GM19025 (cell line): Measurements from ENCODE around the gene RASSF3.

Experiments
- ATAC-seq: cut with Tn5 transposase; IDR thresholded peaks from one replicate; pipeline ENCODE4 v1.9.1; 2021; ENCODE audit warnings: mild to moderate bottlenecking, low read depth, moderate library complexity; ENCODE audit not compliant: unreplicated experiment

Gene RASSF3

DNA sequence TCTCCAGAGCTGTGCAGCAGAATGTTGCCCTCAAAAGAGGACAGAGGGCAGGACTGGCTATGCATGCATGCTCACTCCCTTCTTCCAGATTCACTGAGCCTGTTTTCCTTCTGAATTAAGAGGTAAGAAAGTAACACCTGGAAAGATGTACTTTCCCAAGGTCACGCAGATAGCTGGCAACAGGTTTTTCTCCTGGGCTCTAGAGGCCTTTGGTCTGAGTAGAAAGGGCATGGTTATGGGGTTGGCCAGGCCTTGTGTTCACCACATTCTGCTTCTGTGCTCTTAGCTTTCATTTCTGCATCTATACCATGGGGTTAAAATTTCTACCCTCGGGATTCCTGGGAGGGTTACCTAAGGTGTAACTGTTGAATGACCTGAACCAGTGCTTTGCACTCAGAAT is 57.5 kb downstream of the RASSF3 start:
- no peak for ATAC-seq

DNA sequence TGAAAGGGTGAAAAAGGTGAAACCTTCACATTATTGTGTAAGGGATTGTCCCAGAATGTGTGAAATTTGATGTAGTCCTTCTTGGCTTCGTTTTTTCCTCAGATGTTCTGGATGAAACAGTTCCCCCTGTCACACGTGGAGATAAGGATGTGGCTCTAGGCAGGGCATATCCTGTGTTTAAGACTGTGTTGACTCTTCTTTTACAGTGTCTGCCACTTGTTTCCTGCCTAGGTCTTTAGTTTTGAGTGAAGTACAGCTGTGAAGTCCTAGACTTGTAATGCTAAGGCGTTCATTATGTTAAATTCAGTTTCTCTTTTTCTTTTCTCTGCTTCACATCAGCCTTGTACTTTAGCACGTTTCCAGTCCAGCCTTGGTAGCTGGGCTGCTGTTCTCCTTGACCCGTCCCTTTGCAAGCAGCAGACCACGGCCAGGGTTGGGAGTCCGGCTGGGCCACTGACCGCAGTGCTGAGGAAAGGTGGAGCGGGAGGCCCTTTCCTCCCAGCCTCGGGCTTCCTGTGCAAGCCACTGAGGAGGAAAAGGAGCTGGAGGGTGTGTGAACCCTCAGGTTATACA is 59.1 kb downstream of the RASSF3 start:
- ATAC-seq = peak; percentile 76

DNA sequence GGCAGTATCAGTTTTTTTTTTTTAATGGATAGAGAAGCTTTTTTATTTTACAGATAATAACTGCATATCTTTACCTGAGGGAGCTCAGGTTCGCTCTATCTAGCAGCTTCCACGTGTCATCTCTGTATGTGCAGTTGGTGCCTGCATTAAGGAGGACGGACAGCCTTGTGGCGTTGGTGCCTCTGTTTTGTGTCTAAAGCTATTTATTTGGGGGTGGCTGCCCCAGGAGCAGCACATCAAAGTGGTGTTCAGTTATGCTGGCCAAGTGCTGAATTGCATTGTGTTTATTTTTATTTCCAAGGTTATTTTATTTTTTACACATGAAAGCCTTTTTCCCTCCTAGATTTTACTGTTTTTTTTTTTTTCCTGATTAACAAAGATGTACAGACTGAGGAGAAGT is 59.7 kb downstream of the RASSF3 start:
- no peak for ATAC-seq

DNA sequence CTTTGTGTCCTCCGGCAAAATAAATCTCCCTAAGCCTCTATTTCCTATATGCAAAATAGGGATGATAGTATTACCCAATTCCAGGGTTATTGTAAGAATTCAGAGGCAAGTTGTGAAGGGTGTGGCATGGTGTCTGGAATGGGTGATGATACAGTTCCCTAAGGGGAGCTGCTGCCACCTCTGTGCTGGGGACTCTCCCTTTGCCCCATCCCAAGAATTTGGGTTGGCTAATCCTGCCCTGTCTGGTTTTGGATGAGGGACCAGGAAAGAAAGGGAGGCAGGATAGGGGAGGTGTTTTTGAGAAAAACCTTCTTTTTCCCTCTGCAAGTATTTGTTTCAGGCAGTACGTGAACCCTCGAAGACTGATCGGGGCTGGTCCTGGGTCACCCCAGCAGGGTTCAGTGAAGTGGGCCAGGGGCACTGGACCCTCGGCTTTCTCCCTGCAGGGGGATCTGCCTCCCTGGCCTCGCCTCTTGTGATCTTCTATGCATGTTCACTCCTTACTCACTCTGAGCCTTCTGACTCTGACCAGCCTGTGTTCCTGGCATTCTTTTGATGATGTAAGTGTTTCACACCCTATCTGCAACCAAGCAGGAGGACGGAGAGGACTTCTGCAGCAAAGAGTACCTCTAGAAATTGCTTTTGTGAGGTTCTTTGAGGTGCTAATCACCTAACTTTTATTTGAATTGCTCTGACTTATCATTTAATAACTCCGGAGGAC is 60.8 kb downstream of the RASSF3 start:
- ATAC-seq = no peak

DNA sequence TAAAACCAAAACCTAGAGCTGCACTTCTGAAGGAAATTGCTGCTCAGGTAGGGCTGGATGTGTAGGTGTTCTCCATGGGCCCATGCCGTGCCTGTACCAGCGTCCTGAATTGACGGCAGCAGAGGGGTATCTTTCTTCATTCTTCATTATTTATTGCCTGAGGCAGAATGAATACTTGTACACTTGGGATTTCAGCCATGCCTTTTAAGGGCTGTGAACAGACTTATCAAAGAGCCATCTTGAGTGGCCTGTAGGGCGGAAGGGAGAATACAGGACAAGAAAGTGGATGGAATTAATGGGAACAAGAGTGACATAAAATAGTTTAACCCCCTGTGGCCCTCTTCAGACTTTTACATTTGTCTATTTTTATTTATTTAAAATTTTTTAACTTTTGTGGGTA is 61.4 kb downstream of the RASSF3 start:
- no peak for ATAC-seq

DNA sequence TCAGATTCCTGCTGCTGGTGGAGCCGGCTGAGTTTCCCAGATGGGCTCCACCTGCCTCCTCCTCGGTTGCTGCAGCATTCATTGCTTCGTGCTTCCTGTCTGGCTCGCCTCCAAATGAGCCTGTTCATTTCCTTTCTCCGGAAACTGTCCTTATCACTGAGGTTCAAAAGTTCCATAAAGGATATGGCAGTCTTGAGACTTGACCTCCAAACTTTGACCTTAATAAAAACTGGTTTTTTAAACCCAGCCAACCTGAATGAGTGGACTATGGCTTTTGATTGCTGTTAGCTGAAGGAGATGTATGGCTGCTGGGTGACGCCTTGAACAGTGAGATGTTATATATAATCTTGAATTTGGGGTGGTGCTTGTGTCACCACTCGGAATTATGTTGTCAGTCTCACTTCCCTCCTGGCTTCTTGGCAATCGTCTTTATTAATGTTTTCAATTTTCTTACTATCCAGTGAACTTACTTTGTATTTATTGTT is 62.7 kb downstream of the RASSF3 start:
- ATAC-seq = no peak

DNA sequence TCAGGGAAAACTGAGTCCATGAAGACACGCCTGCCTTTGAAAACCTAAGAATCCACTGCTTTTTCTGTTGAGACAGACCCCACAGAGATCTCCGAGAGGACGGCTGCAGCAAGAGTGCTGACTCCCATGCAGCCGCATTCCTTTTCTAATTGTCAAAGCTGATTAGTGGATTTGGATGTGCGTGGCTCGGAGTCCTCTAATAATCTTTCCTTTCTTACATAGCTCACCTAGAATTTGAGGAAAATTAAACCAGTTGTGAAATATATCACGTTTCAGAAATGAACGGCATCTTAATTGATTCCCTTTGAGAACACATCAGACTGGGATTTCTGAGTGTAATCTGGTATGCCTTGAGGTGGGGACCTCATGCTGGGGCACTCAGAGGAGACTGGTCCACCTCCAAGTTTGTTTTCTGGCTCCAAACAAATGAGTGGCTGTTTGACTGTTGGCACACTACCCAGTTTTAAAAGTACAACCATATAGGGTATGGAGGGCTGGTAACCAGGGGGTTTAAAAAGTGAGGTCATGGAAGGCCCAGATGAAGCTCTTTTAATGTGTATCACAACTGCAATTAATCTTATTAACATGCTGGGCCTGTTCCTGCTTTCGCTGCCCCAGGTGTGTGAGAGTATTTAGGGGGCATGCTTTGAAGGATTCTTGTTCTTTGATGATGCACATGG is 63.3 kb downstream of the RASSF3 start:
- no peak for ATAC-seq

DNA sequence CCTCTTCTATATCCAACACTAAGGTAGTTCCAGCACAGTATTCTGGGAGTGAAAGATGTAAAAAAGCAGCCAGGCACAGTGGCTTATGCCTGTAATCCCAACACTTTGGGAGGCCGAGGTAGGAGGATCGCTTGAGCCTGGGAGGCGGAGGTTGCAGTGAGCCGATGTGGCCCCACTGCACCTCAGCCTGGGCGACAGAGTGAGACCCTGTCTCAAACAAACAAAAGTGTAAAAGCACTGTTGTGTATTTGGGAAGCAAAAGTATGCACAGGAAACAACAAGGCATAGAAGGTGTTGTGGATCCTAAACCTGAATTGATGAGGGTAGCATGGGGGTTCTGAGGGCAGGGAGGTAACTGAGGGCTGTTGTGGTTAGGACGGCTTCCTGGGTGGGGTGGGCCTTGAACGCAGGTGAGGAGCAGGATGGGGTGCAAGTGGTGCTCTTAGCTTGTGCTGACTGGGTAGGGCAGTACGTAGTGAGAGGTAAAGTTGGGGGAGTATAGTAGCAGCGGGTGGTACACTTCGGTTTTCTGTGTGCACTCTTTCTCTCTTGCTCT is 64.2 kb downstream of the RASSF3 start:
- no peak for ATAC-seq

DNA sequence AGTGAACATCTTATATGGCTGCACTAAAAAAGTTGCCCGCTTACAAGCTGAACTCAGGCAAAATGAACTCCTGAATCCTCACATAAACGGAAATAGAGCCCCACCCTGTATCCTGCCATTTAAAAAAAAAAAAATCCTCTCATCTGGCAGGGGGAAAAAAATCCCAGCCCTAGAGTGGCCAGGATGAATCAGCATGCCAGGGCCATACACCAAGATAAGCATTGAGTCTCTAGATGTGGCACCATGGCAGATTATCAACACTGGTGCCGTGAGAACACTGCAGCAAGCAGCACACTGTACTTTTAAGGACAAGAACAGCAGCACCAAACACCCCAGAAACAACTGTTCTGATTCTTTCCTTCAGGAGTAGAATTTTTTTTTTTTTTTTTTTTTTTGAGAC is 65.5 kb downstream of the RASSF3 start:
- no peak for ATAC-seq

DNA sequence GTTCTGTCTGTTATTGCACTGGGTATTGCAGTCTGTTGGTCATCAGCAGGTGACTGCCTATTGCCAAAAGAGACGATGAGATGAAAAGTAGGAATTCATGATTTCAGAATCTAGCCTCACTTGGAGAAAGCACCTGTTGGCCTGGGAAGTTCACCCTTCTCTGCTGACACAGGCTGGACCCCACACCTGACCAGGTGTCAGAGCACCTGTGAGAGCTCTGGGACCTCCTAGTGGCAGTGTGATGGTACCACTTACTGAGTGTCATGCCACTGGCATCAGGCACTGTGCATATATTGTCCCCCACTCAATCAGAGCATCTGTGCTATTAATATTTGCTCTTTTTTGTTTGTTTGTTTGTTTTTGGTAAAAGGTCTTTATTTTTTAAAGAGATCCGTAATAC is 68.0 kb downstream of the RASSF3 start:
- ATAC-seq = no peak

DNA sequence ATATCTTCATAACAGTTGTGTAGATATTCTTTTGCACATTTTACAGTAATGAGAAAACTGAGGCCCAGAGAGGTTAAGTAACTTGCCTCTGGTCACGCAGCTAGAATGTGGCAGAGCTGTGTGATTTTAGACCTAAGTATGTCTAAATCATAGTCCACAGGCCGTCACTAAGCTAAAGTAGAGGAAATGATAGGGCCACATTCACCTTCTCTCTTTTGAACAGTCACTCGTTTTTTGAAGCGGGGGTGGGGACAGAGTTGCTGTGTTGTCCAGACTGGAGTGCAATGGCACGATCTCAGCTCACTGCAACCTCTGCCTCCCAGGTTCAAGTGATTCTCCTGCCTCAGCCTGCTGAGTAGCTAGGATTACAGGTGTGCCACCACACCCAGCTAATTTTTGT is 68.5 kb downstream of the RASSF3 start:
- ATAC-seq = no peak

DNA sequence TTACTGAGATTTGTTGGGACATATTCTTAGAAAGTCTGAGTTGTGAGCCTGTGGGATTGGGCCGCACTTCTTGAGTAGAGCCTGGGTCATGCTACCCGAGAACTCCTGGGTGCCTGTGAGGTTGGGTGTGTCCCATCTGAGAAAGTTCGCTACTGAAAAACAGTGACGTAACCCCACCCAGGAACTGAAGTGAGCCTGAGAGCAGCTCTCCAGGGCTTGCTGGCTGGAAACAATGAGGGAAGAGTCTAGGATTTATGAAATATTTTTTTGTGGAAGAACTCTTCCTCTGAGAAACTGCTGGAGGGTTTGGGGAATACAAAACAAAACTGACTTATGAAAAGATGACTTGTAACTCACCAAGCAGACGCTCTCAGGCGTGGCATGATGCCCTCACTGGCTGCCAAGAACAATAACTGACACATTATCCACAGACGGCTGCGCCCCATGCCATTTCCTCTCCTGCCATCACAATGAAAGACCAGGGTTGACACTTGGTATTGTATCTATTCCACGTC is 69.2 kb downstream of the RASSF3 start:
- peak; percentile 49 for ATAC-seq

DNA sequence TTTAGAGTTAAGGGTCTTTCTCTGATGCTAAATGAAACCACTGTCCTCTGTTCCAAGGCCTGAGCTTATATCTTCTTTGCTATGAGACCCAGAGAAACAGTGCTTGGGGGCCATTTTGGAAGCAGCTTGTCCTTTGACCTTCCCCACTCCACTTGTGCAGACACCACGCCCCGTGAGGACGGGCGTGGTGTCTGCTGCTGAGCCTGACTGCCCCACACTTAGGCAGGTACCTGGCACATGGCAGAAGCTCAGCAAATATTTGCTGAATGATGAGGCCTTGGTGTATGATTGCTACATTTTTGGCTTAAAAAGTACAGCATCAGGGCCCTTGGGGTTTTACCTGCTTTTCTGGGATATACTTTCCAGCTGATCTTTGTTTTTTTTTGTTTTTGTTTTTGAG is 69.9 kb downstream of the RASSF3 start:
- no peak for ATAC-seq

DNA sequence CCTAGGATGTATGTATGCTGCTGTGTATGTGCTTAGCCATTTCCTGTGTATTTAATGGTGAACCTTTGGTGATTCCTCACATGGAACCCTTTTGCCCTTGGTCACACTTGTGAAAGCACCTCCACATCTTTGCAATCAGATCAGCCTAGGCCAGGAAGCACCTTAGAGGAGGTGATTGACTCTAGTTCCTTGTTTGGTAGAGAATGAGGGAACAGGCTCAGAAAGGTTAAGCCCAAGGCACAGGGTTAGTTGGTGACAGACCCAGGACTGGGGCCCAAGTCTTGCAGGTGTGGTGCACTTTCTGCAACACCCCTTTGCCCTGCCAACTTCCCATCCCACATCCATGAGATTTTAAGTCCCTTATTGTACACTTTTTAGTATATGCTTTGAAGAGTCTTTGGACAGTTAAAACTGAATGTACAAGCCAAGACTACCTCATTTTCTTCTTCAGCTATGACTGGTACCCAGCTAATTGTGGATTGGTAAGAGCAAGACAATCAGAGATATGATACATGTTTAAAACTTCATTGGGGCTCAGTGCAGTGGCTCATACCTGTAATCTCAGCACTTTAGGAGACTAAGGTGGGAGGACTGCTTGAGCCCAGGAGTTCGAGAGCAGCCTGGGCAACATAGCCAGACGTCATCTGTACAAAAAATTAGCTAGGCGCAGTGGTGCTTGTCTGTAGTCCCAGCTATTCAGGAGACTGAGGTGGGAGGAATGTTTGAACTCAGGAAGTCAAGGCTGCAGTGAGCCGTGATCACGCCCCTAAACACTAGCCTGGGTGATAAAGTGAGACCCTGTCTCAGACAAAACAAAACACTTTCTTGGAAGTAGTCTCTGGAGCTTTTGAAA is 71.1 kb downstream of the RASSF3 start:
- no peak for ATAC-seq

DNA sequence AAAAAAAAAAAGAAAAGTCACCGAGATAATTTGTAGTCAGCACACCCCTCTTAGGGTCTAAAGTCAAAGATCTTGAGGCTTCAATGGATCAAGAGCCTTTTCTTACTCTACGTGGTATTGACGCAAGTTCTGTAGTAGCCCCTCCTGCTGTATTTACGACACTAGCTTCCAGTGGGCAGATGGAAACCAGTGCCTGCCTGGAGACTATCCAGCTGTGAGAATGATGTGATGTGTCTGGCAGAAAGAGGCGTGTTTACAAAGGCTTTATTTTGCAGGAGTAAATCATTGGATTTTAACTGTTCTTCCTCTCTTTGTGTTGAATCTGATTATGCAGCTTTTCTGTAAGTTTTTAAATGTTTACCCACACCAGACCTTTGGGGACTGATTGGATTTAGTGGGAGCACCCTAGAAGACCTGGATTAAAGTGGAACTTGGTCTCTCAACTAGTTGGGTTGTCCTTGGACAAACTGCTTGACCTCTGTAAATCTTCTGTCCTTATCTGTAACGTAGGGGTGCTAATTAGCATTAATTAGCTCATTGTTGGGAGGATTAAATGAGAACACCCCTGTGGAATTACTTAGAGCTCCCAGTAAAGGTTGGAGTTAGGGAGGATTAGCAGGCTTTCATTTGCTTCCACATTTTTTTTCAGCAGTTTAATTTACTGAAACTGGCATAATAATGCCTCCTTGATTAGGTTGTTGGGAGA is 72.4 kb downstream of the RASSF3 start:
- no peak for ATAC-seq

DNA sequence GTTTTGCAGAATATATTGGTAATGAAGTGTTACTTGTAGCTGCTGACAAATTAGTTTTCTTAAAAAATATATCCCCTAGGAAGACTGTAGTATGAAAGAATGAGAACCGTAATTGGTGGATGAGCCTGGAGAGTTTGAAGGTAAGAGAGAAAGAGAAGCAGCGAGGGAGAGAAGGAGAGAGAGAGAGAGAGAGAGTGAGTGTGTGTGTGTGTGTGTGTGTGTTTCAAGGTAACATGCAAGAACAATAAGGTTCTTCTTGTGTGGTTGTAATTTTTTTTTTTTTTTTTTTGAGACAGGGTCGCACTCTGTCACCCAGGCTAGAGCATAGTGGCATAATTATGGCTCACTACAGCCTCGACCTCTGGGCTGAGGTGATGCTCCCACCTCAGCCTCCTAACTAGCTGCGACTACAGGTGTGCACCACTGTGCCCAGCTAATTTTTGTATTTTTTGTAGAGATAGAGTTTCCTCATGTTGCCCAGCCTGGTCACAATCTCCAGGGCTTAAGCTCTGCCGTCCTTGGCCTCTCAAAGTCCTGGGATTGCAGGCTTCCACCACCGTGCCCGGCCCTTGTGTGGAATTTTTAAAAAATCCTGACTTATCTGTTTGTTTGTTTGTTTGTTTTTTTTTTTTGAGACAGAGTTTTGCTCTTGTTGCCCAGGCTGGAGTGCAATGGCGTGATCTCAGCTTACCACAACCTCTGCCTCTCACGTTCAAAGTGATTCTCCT is 73.7 kb downstream of the RASSF3 start:
- ATAC-seq = no peak

DNA sequence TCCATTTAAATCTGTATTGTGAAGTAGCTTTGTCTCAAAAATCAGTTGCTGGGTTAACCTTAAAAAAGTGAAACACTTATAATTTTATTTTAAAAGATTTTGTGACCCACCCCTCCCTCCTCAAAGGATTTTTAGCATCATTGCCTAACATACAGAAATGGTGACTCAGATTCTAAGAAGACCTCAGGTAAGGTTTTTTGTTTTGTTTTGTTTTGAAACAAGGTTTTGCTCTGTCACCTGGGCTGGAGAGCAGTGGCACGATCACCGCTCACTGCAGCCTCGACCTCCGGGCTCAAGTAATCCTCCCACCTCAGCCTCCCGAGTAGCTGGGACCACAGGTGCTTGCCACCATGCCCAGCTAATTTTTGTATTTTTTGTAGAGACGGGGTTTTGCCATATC is 74.8 kb downstream of the RASSF3 start:
- no peak for ATAC-seq

DNA sequence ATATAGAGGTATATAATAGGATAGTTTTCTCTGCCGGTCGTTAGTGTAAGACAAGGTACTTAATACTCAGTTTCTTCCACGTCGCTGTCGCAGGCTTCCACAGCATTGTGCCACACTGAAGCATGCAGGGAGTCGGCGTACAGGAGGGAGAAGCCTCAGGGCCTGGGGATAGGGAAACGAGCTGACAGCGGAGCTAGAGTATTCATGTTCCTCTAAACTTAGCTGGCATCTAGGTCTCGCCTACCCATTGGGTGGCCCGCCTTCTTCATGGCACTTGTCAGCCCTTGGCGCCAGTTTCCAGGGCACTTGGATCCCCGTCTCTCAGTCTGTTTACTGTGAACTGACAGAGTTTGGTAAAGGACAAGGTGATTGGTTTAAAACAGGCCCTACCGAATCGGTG is 75.3 kb downstream of the RASSF3 start:
- no peak for ATAC-seq

DNA sequence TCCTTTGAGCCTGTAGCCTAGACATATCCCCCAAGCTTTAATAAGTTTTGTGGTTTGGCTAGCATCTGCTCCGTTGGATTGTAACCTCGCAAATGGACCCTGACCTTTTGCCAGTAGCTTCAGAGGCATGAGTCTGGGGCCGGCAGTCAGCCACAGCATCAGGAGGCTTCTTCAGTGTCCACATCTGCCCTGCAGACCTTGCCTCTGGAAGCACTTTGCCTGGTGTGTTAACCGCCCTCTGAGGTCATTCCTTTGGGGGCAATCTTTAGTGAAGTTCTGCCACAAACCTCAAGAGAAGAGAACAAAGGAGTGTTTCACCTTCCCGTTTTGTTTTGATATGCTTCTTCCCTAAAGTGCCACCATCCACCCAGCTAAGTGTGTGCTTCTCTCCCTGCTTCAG is 77.5 kb downstream of the RASSF3 start:
- no peak for ATAC-seq
